Left lung (tissue), 10 donors: ENCODE results near the gene LY6G5C. TPM values are rescaled to one million over a fixed set of nuclear protein-coding genes. Genes with fewer than 3 reads are reported as not detected.

Experiments used
- ATAC-seq: fragments of 200-7000 bp; cut with Tn5 transposase; one replicate; pipeline ENCODE4 v1.9.1; 2020; ENCODE audit warnings: moderate library complexity
- DNase-seq, 4 donors: peaks; one replicate each; pipeline ENCODE4 v3.0.0-alpha.2; 2013 to 2020
- H3K27ac ChIP-seq, 2 donors: fragments of 200-600 bp; sonication (generic) in 1 of 2; one replicate each; pipeline versions ENCODE4 v1.5.0 to v1.8.0; 2020 to 2021
- H3K27me3 ChIP-seq, 2 donors: fragments of 200-600 bp; sonication (generic) in 1 of 2; one replicate each; pipeline versions ENCODE4 v1.5.0 to v1.8.0; 2020 to 2021
- H3K36me3 ChIP-seq, 2 donors: fragments of 200-600 bp; sonication (generic) in 1 of 2; one replicate each; pipeline versions ENCODE4 v1.5.0 to v1.8.0; 2020 to 2021
- H3K4me1 ChIP-seq, 2 donors: fragments of 200-600 bp; one replicate each; pipeline ENCODE4 v1.8.0; 2021
- H3K4me3 ChIP-seq, 2 donors: fragments of 200-600 bp; sonication (generic) in 1 of 2; one replicate each; pipeline versions ENCODE4 v1.5.0 to v1.8.0; 2020 to 2021; ENCODE audit warnings: mild to moderate bottlenecking in 1 of 2
- H3K9me3 ChIP-seq, 2 donors: fragments of 200-600 bp; sonication (generic) in 1 of 2; one replicate each; pipeline versions ENCODE4 v1.5.0 to v1.8.0; 2020 to 2021
- CTCF ChIP-seq, 2 donors: fragments of 200-600 bp; sonication (generic) in 1 of 2; IDR thresholded peaks; one replicate each; pipeline versions ENCODE4 v1.5.0 to v1.8.0; 2021; ENCODE audit warnings: antibody characterized with exemption in 2 of 2
- intact Hi-C, 2 donors: fragments of 100-400 bp; cut with DNase I; formaldehyde crosslinking; loops; one replicate each; pipeline versions ENCODE4 v1.11.2 to v1.14.2; 2022
- polyA plus RNA-seq, 6 donors: library from polyadenylated mRNA; unstranded; fragments of 120-200 nt; gene quantifications; one replicate each; pipeline ENCODE4 v1.2.1, GENCODE V29; 2013; ENCODE audit not compliant: insufficient read length in 6 of 6
- total RNA-seq, 2 donors: library from RNA; stranded (reverse); fragmentation: NEBNext Ultra II Directional; extraction: Animal tissue kit (Norgen Biotek cat#: 25700); gene quantifications; one replicate each; pipeline ENCODE4 v1.2.1, GENCODE V29; 2021
- donor health status: DM: no; HTN: yes; CAD: no.
- donor health status: DM: no; HTN: no; CAD: no.

The LY6G5C gene
- total and polyA plus RNA-seq, 8 donors: 2.9 to 6.3 (median 3.7) TPM

- no peak for DNase-seq
- Histone ChIP-seq H3K9me3 (no peaks in the 10 kb centered on the region), H3K36me3 (no peaks in the 10 kb centered on the region), H3K27me3 (no peaks in the 10 kb centered on the region), H3K27ac (no peak overlapping the region), H3K4me1 (peaks cover 0 to 19% of the 10 kb centered on the region in 2 donors), H3K4me3 (no peak overlapping the region)
- intact Hi-C loops: no loop called here
- no peak for TF ChIP-seq CTCF (IDR thresholded peaks at IDR 0.05)
- ATAC-seq: no peak
Measured at GRCh38 chr6:31707701-31708100, 26.8 kb upstream of the LY6G5C start.

- DNase-seq (no peak), ATAC-seq (no peak)
- intact Hi-C loops: no loop called here
- Histone ChIP-seq H3K27ac (no peak within 1 kb of the TSS), H3K36me3 (no peaks in the 10 kb centered on the region), H3K4me1 (peaks cover 7 to 28% of the 10 kb centered on the region in 2 donors), H3K4me3 (no peak within 1 kb of the TSS), H3K9me3 (no peaks in the 10 kb centered on the region), H3K27me3 (no peaks in the 10 kb centered on the region)
- no peak for TF ChIP-seq CTCF (IDR thresholded peaks at IDR 0.05)
Measured at GRCh38 chr6:31706599-31706998, 25.7 kb upstream of the LY6G5C start, which contains the start of gene LY6G6F. Gene LY6G6F (plus strand): TSS chr6:31706866. CDS start chr6:31706907, 41 bp downstream.

GRCh38 chr6:31705931-31706330, 25.1 kb upstream of the LY6G5C start:
- H3K27me3 ChIP-seq: no peaks in the 10 kb centered on the region
- intact Hi-C loops: no loop called here
- no peaks in the 10 kb centered on the region for H3K9me3 ChIP-seq
- no peak for DNase-seq
- H3K4me3 ChIP-seq: no peak overlapping the region
- ATAC-seq: no peak
- no peak for TF ChIP-seq CTCF (IDR thresholded peaks at IDR 0.05)
- H3K36me3 ChIP-seq: no peaks in the 10 kb centered on the region
- H3K27ac ChIP-seq: no peak overlapping the region
- H3K4me1 ChIP-seq: peaks cover 13 to 28% of the 10 kb centered on the region in 2 donors

- no peaks in the 10 kb centered on the region for H3K9me3 ChIP-seq
- H3K27me3 ChIP-seq: no peaks in the 10 kb centered on the region
- peak; percentile 99 to 100 (median 99) for DNase-seq
- TF ChIP-seq CTCF (IDR thresholded peaks at IDR 0.05): no peak
- peak within 1 kb of the TSS; percentile 97 to 99 for H3K27ac ChIP-seq
- H3K4me3 ChIP-seq: peak within 1 kb of the TSS; percentile 80 to 87
- peaks cover 0 to 25% of the 10 kb centered on the region in 2 donors for H3K36me3 ChIP-seq
- peak; percentile 99 for ATAC-seq
- intact Hi-C loops: no loop called here
- H3K4me1 ChIP-seq: peaks cover 13 to 36% of the 10 kb centered on the region in 2 donors
Measured at GRCh38 chr6:31702819-31703716, 22.2 kb upstream of the LY6G5C start, which contains the start of gene ABHD16A. Gene ABHD16A (minus strand): TSS chr6:31703324. CDS start chr6:31703281, 43 bp downstream.

- Histone ChIP-seq H3K4me1 (peaks cover 13 to 36% of the 10 kb centered on the region in 2 donors), H3K27ac (peak overlapping the region; percentile 97 to 99), H3K4me3 (peak overlapping the region; percentile 80 to 87), H3K9me3 (no peaks in the 10 kb centered on the region), H3K27me3 (no peaks in the 10 kb centered on the region), H3K36me3 (peaks cover 0 to 25% of the 10 kb centered on the region in 2 donors)
- intact Hi-C loops: no loop called here
- no peak for TF ChIP-seq CTCF (IDR thresholded peaks at IDR 0.05)
- ATAC-seq (peak; percentile 24), DNase-seq (no peak)
Measured at GRCh38 chr6:31702405-31702818, 21.5 kb upstream of the LY6G5C start.
